Measurements from ENCODE around the gene TEX35. TPM values are rescaled to one million over a fixed set of nuclear protein-coding genes. Genes with fewer than 3 reads are reported as not detected.

The TEX35 gene
- total and polyA plus RNA-seq, 4 donors = not detected

DNA sequence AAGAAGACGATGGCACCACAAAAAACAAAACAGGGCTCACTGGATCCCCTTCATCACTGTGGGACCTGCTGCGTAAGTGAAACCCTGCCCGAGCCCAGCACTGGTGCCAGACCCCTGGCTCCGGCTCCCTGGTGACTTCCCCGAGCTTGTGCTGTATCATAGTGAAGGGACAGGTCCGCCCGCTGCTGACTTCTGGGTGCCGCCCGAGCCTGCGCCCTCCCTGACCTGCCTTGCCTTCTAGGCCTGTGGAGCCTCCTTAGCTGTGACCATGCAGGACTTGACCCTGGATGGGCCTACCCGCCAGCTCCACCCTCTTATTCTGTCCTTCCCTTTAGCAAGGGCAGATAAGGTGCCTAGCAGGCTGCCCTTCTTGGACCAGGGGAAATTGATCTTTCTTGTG is 7.9 kb downstream of the TEX35 start:
- no peak for DNase-seq (ENCODE audit: low spot score)
- 97% methylated on average over 11 of the region's 11 CpGs for WGBS
- H3K9me3 ChIP-seq (ENCODE audit: control insufficient read depth in 4 of 4, low read length in 3 of 4) = peaks cover 0 to 3% (median 0%) of the 10 kb centered on the region in 4 donors
- H3K4me1 ChIP-seq (ENCODE audit: control insufficient read depth in 4 of 4, insufficient read depth in 4 of 4, low read length in 3 of 4) = no peaks in the 10 kb centered on the region
- H3K9ac ChIP-seq (ENCODE audit: low read depth in 1 of 2, low read length in 2 of 2) = no peak overlapping the region
- TF ChIP-seq NR2F2 (IDR thresholded peaks at IDR 0.05) (no peak), HNF4A (conservative IDR thresholded peaks at IDR 0.05) (no peak), JUND (IDR thresholded peaks at IDR 0.05) (no peak)
- TF ChIP-seq, protein P1, sequence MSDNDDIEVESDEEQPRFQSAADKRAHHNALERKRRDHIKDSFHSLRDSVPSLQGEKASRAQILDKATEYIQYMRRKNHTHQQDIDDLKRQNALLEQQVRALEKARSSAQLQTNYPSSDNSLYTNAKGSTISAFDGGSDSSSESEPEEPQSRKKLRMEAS (IDR thresholded peaks at IDR 0.05) = no peak
- no peaks in the 10 kb centered on the region for H3K36me3 ChIP-seq (ENCODE audit: control insufficient read depth in 4 of 4, insufficient read depth in 3 of 4, low read depth in 1 of 4, low read length in 3 of 4)
- H3K27ac ChIP-seq (ENCODE audit: low read depth in 1 of 2, low read length in 2 of 2) = no peak overlapping the region
- no peaks in the 10 kb centered on the region for H3K27me3 ChIP-seq (ENCODE audit: control insufficient read depth in 4 of 4, insufficient read depth in 4 of 4, low read length in 3 of 4)
- H3K4me3 ChIP-seq (ENCODE audit: low read depth in 1 of 3, low read length in 3 of 3) = no peak overlapping the region

DNA sequence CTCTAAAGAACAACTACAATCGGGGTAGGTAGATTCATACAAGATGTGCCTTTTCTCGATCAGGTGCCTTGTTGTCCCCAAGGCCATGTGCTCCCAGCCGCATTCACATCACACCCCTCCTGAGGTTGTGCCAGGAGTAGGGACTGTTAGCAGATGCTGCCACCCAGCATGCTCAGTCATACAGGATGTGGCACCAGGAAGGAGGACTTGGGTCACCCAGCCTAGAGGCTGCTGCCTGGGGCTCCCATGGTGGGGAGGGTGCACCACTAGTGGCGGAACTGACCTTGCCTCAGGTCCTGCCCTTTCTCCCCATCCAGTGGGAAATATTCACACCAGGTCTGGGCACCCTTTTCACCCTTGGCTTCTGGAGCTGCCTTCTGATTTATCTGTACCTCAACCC is 8.3 kb downstream of the TEX35 start:
- H3K4me3 ChIP-seq (ENCODE audit: low read depth in 1 of 3, low read length in 3 of 3) = no peak overlapping the region
- no peak for DNase-seq (ENCODE audit: low spot score)
- H3K9me3 ChIP-seq (ENCODE audit: control insufficient read depth in 4 of 4, low read length in 3 of 4) = peaks cover 0 to 3% (median 0%) of the 10 kb centered on the region in 4 donors
- no peak overlapping the region for H3K27ac ChIP-seq (ENCODE audit: low read depth in 1 of 2, low read length in 2 of 2)
- TF ChIP-seq, protein P2, sequence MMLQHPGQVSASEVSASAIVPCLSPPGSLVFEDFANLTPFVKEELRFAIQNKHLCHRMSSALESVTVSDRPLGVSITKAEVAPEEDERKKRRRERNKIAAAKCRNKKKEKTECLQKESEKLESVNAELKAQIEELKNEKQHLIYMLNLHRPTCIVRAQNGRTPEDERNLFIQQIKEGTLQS (IDR thresholded peaks at IDR 0.05) = no peak
- TF ChIP-seq, protein P3, sequence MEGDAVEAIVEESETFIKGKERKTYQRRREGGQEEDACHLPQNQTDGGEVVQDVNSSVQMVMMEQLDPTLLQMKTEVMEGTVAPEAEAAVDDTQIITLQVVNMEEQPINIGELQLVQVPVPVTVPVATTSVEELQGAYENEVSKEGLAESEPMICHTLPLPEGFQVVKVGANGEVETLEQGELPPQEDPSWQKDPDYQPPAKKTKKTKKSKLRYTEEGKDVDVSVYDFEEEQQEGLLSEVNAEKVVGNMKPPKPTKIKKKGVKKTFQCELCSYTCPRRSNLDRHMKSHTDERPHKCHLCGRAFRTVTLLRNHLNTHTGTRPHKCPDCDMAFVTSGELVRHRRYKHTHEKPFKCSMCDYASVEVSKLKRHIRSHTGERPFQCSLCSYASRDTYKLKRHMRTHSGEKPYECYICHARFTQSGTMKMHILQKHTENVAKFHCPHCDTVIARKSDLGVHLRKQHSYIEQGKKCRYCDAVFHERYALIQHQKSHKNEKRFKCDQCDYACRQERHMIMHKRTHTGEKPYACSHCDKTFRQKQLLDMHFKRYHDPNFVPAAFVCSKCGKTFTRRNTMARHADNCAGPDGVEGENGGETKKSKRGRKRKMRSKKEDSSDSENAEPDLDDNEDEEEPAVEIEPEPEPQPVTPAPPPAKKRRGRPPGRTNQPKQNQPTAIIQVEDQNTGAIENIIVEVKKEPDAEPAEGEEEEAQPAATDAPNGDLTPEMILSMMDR (IDR thresholded peaks at IDR 0.05; ENCODE audit: low read depth, low read length, missing input control) = no peak
- no peak for TF ChIP-seq GABPA (IDR thresholded peaks at IDR 0.05 in 1 of 2, conservative IDR thresholded peaks at IDR 0.05 in 1 of 2)
- no peak for TF ChIP-seq RAD21 (IDR thresholded peaks at IDR 0.05)
- no peak for TF ChIP-seq NR2F2 (IDR thresholded peaks at IDR 0.05)
- no peak for TF ChIP-seq HNF4A (conservative IDR thresholded peaks at IDR 0.05)
- TF ChIP-seq, protein P4, sequence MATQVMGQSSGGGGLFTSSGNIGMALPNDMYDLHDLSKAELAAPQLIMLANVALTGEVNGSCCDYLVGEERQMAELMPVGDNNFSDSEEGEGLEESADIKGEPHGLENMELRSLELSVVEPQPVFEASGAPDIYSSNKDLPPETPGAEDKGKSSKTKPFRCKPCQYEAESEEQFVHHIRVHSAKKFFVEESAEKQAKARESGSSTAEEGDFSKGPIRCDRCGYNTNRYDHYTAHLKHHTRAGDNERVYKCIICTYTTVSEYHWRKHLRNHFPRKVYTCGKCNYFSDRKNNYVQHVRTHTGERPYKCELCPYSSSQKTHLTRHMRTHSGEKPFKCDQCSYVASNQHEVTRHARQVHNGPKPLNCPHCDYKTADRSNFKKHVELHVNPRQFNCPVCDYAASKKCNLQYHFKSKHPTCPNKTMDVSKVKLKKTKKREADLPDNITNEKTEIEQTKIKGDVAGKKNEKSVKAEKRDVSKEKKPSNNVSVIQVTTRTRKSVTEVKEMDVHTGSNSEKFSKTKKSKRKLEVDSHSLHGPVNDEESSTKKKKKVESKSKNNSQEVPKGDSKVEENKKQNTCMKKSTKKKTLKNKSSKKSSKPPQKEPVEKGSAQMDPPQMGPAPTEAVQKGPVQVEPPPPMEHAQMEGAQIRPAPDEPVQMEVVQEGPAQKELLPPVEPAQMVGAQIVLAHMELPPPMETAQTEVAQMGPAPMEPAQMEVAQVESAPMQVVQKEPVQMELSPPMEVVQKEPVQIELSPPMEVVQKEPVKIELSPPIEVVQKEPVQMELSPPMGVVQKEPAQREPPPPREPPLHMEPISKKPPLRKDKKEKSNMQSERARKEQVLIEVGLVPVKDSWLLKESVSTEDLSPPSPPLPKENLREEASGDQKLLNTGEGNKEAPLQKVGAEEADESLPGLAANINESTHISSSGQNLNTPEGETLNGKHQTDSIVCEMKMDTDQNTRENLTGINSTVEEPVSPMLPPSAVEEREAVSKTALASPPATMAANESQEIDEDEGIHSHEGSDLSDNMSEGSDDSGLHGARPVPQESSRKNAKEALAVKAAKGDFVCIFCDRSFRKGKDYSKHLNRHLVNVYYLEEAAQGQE (IDR thresholded peaks at IDR 0.05) = no peak
- TF ChIP-seq HNF4G (IDR thresholded peaks at IDR 0.05) = no peak
- no peak for TF ChIP-seq FOXA1 (IDR thresholded peaks at IDR 0.05)
- no peaks in the 10 kb centered on the region for H3K27me3 ChIP-seq (ENCODE audit: control insufficient read depth in 4 of 4, insufficient read depth in 4 of 4, low read length in 3 of 4)
- 95% methylated on average over 4 of the region's 4 CpGs for WGBS
- H3K4me1 ChIP-seq (ENCODE audit: control insufficient read depth in 4 of 4, insufficient read depth in 4 of 4, low read length in 3 of 4) = no peaks in the 10 kb centered on the region
- H3K36me3 ChIP-seq (ENCODE audit: control insufficient read depth in 4 of 4, insufficient read depth in 3 of 4, low read depth in 1 of 4, low read length in 3 of 4) = no peaks in the 10 kb centered on the region
- H3K9ac ChIP-seq (ENCODE audit: low read depth in 1 of 2, low read length in 2 of 2) = no peak overlapping the region

DNA sequence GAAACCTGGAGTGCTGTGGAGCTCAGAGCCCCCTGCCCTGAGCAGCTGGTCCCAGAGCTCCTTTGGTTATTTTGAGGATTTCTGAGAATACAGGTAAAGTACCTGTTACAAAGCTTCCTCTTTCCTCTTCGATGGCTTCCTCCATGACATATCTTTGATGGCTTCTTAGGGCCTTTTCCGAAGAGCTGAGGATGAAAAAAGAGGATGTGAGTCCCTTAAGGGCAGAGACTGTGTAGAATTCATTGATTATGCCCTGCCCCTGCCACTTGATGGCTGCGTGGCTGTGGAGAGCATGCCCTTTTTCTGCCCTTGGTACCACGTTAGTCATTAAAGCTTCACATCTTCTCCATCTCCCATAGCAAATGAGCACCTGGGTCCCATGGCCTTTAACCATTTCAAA is 14.2 kb downstream of the TEX35 start:
- no peaks in the 10 kb centered on the region for H3K36me3 ChIP-seq (ENCODE audit: control insufficient read depth in 4 of 4, insufficient read depth in 3 of 4, low read depth in 1 of 4, low read length in 3 of 4)
- DNase-seq (ENCODE audit: low spot score) = no peak
- no peak overlapping the region for H3K27ac ChIP-seq (ENCODE audit: low read depth in 1 of 2, low read length in 2 of 2)
- no peaks in the 10 kb centered on the region for H3K27me3 ChIP-seq (ENCODE audit: control insufficient read depth in 4 of 4, insufficient read depth in 4 of 4, low read length in 3 of 4)
- no peak overlapping the region for H3K9ac ChIP-seq (ENCODE audit: low read depth in 1 of 2, low read length in 2 of 2)
- H3K4me3 ChIP-seq (ENCODE audit: low read depth in 1 of 3, low read length in 3 of 3) = no peak overlapping the region
- peaks cover 0 to 3% (median 0%) of the 10 kb centered on the region in 4 donors for H3K9me3 ChIP-seq (ENCODE audit: control insufficient read depth in 4 of 4, low read length in 3 of 4)
- peaks cover 0 to 14% (median 4%) of the 10 kb centered on the region in 4 donors for H3K4me1 ChIP-seq (ENCODE audit: control insufficient read depth in 4 of 4, insufficient read depth in 4 of 4, low read length in 3 of 4)
- WGBS = 90% methylated on average over 4 of the region's 4 CpGs
- TF ChIP-seq HNF4G (IDR thresholded peaks at IDR 0.05) = no peak
- no peak for TF ChIP-seq RXRA (IDR thresholded peaks at IDR 0.05)
- TF ChIP-seq, protein P4 (IDR thresholded peaks at IDR 0.05) = no peak
- no peak for TF ChIP-seq NR2F2 (IDR thresholded peaks at IDR 0.05)
- TF ChIP-seq YY1 (IDR thresholded peaks at IDR 0.05) = no peak
- TF ChIP-seq, protein P2 (IDR thresholded peaks at IDR 0.05) = no peak
- TF ChIP-seq, protein P5, sequence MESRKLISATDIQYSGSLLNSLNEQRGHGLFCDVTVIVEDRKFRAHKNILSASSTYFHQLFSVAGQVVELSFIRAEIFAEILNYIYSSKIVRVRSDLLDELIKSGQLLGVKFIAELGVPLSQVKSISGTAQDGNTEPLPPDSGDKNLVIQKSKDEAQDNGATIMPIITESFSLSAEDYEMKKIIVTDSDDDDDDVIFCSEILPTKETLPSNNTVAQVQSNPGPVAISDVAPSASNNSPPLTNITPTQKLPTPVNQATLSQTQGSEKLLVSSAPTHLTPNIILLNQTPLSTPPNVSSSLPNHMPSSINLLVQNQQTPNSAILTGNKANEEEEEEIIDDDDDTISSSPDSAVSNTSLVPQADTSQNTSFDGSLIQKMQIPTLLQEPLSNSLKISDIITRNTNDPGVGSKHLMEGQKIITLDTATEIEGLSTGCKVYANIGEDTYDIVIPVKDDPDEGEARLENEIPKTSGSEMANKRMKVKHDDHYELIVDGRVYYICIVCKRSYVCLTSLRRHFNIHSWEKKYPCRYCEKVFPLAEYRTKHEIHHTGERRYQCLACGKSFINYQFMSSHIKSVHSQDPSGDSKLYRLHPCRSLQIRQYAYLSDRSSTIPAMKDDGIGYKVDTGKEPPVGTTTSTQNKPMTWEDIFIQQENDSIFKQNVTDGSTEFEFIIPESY (IDR thresholded peaks at IDR 0.05) = no peak
- no peak for TF ChIP-seq FOXA2 (IDR thresholded peaks at IDR 0.05)
- no peak for TF ChIP-seq TAF1 (conservative IDR thresholded peaks at IDR 0.05)
- TF ChIP-seq RAD21 (IDR thresholded peaks at IDR 0.05) = no peak
